ENCODE measurements around the gene MED29. TPM values are rescaled to one million over a fixed set of nuclear protein-coding genes. Genes with fewer than 3 reads are reported as not detected.

The MED29 gene
- total and polyA plus RNA-seq, 2 of the 13 experiments (the other 11 are each of a cell fraction or from before 2014, with no cell fraction given) = 14.0 to 19.7 TPM

DNA sequence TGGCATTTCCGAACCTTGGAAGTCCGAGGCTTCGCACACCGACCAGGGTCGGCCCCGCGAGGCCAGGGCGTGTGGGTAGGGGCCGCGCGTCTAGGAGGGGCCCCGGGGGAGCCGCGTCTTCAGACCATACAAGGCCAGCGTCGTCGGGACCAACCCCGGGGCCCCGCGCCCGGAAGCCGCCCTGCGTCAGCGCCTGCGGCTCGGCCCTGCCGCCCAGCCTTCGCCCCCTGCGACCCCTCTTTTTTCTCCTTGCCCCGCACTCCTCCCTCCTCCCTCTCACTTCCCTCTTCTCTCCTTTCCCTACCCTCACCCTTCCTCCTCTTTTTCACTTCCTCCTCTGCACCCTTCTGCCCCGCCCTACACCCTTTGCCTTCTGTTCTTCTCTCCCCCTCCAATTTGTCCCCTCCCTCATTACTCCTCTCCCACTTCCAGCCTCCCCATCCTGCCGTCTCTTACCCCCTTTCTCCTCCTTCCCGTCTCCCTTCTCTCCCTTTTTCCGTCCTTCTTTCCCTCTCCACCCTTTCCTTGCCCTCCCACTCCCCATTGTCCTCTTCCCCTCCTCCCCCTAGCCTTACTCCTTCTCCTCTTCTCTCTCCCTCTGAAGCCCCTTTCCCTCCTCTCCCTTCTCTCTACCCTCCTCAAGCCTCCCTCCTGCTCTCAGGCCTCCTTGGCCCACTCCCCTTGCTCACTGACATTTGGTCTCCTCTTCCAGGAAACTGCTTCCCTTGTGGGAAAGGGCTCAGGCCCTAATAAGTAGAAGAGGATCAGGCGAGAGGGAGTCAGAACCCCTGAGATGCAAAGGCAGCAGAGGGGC lies 19.0 kb downstream of the MED29 start (continued):
- TF ChIP-seq, protein P1, sequence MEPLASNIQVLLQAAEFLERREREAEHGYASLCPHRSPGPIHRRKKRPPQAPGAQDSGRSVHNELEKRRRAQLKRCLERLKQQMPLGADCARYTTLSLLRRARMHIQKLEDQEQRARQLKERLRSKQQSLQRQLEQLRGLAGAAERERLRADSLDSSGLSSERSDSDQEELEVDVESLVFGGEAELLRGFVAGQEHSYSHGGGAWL (CRISPR knock-in tag; IDR thresholded peaks at IDR 0.05) = no peak
- TF ChIP-seq ZNF44 (CRISPR knock-in tag; IDR thresholded peaks at IDR 0.05) = no peak
- TF ChIP-seq ELF3 (CRISPR knock-in tag; IDR thresholded peaks at IDR 0.05) = 0 out of 2 replicates have a peak, but pooled peaks have one; percentile 56
- TF ChIP-seq PAX8 (CRISPR knock-in tag; IDR thresholded peaks at IDR 0.05; ENCODE audit: borderline replicate concordance) = no peak
- TF ChIP-seq ZNF335 (CRISPR knock-in tag; IDR thresholded peaks at IDR 0.05) = no peak
- TF ChIP-seq TBL1XR1 (IDR thresholded peaks at IDR 0.05; ENCODE audit: borderline replicate concordance, low read length, partially characterized antibody) = no peak
- TF ChIP-seq ZNF225 (CRISPR knock-in tag; IDR thresholded peaks at IDR 0.05) = no peak
- no peak; the same call in 1 of the 2 replicates for TF ChIP-seq MEIS2 (CRISPR knock-in tag; IDR thresholded peaks at IDR 0.05)
- no peak for TF ChIP-seq ZNF333 (CRISPR knock-in tag; IDR thresholded peaks at IDR 0.05; ENCODE audit: borderline replicate concordance)
- TF ChIP-seq ZZZ3 (CRISPR knock-in tag; IDR thresholded peaks at IDR 0.05; ENCODE audit: borderline replicate concordance) = 0 out of 2 replicates have a peak, but pooled peaks have one; percentile 47
- TF ChIP-seq SAP130 (CRISPR knock-in tag; IDR thresholded peaks at IDR 0.05; ENCODE audit: low read depth) = no peak; the same call in 1 of the 2 replicates
- TF ChIP-seq, protein P2, sequence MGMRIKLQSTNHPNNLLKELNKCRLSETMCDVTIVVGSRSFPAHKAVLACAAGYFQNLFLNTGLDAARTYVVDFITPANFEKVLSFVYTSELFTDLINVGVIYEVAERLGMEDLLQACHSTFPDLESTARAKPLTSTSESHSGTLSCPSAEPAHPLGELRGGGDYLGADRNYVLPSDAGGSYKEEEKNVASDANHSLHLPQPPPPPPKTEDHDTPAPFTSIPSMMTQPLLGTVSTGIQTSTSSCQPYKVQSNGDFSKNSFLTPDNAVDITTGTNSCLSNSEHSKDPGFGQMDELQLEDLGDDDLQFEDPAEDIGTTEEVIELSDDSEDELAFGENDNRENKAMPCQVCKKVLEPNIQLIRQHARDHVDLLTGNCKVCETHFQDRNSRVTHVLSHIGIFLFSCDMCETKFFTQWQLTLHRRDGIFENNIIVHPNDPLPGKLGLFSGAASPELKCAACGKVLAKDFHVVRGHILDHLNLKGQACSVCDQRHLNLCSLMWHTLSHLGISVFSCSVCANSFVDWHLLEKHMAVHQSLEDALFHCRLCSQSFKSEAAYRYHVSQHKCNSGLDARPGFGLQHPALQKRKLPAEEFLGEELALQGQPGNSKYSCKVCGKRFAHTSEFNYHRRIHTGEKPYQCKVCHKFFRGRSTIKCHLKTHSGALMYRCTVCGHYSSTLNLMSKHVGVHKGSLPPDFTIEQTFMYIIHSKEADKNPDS (CRISPR knock-in tag; IDR thresholded peaks at IDR 0.05) = no peak
- peak; percentile 73 for TF ChIP-seq PCBP2 (optimal IDR thresholded peaks at IDR 0.05; ENCODE audit: low read depth, low read length, poor library complexity, severe bottlenecking)
- no peak for TF ChIP-seq KDM3A (CRISPR knock-in tag; IDR thresholded peaks at IDR 0.05; ENCODE audit: low read depth)
- TF ChIP-seq ADNP (CRISPR knock-in tag; IDR thresholded peaks at IDR 0.05) = no peak
- TF ChIP-seq, protein P3, sequence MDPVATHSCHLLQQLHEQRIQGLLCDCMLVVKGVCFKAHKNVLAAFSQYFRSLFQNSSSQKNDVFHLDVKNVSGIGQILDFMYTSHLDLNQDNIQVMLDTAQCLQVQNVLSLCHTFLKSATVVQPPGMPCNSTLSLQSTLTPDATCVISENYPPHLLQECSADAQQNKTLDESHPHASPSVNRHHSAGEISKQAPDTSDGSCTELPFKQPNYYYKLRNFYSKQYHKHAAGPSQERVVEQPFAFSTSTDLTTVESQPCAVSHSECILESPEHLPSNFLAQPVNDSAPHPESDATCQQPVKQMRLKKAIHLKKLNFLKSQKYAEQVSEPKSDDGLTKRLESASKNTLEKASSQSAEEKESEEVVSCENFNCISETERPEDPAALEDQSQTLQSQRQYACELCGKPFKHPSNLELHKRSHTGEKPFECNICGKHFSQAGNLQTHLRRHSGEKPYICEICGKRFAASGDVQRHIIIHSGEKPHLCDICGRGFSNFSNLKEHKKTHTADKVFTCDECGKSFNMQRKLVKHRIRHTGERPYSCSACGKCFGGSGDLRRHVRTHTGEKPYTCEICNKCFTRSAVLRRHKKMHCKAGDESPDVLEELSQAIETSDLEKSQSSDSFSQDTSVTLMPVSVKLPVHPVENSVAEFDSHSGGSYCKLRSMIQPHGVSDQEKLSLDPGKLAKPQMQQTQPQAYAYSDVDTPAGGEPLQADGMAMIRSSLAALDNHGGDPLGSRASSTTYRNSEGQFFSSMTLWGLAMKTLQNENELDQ (CRISPR knock-in tag; IDR thresholded peaks at IDR 0.05; ENCODE audit: borderline replicate concordance) = no peak
- TF ChIP-seq THAP11 (CRISPR knock-in tag; IDR thresholded peaks at IDR 0.05) = peak; percentile 20; the same call in 1 of the 2 replicates
- TF ChIP-seq, protein P4, sequence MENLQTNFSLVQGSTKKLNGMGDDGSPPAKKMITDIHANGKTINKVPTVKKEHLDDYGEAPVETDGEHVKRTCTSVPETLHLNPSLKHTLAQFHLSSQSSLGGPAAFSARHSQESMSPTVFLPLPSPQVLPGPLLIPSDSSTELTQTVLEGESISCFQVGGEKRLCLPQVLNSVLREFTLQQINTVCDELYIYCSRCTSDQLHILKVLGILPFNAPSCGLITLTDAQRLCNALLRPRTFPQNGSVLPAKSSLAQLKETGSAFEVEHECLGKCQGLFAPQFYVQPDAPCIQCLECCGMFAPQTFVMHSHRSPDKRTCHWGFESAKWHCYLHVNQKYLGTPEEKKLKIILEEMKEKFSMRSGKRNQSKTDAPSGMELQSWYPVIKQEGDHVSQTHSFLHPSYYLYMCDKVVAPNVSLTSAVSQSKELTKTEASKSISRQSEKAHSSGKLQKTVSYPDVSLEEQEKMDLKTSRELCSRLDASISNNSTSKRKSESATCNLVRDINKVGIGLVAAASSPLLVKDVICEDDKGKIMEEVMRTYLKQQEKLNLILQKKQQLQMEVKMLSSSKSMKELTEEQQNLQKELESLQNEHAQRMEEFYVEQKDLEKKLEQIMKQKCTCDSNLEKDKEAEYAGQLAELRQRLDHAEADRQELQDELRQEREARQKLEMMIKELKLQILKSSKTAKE (CRISPR knock-in tag; IDR thresholded peaks at IDR 0.05; ENCODE audit: borderline replicate concordance) = peak; percentile 40; the same call in 1 of the 2 replicates
- no peak for TF ChIP-seq PHB2 (IDR thresholded peaks at IDR 0.05; ENCODE audit: partially characterized antibody)
- no peak for TF ChIP-seq CBFB (CRISPR knock-in tag; IDR thresholded peaks at IDR 0.05)
- TF ChIP-seq ZNF263 (CRISPR knock-in tag; IDR thresholded peaks at IDR 0.05) = peak; percentile 62; the same call in 1 of the 2 replicates
- no peak for TF ChIP-seq ARID2 (CRISPR knock-in tag; IDR thresholded peaks at IDR 0.05; ENCODE audit: borderline replicate concordance)

All from HepG2 (cell line).